Activated T-helper 2 cell treated with anti-CD3 and anti-CD28 coated beads, Interferon-gamma antibody, Interleukin-2, Interleukin-4, amounts not matched to agents 10 μg/mL and 5 μg/mL and 100 μg/mL, durations not matched to agents 14 hours and 24 hours and 36 hours (primary cell): ENCODE results near the gene KYAT1. TPM values are rescaled to one million over a fixed set of nuclear protein-coding genes. Genes with fewer than 3 reads are reported as not detected.
"Not testable (repeated sequence)": the region's sequence is repeated elsewhere in the genome, so short reads cannot be mapped to it uniquely, and the experiment has no call there.

Experiments used
- DNase-seq: peaks from one replicate; pipeline ENCODE4 v3.0.0; 2021; ENCODE audit warnings: low spot score
- H3K27ac Mint-ChIP-seq: one replicate; pipeline ENCODE4 v1.8.0; 2021; ENCODE audit warnings: mixed read lengths
- H3K27me3 Mint-ChIP-seq: one replicate; pipeline ENCODE4 v1.8.0; 2021; ENCODE audit warnings: low read depth, mixed read lengths
- H3K36me3 Mint-ChIP-seq: one replicate; pipeline ENCODE4 v1.8.0; 2021; ENCODE audit warnings: low read depth, mixed read lengths
- H3K4me1 Mint-ChIP-seq: one replicate; pipeline ENCODE4 v1.8.0; 2021; ENCODE audit warnings: low read depth, mixed read lengths
- H3K4me3 Mint-ChIP-seq: one replicate; pipeline ENCODE4 v1.8.0; 2021; ENCODE audit warnings: low read depth, mild to moderate bottlenecking, moderate library complexity, mixed read lengths
- H3K9me3 Mint-ChIP-seq: one replicate; pipeline ENCODE4 v1.8.0; 2021; ENCODE audit warnings: mixed read lengths
- intact Hi-C: fragments of 100-400 bp; cut with micrococcal nuclease; formaldehyde crosslinking; loops from one replicate; pipeline ENCODE4 v1.15.1; 2023
- total RNA-seq: library from RNA; stranded (reverse); gene quantifications from 2 replicates; pipeline ENCODE4 v1.2.3, GENCODE V29; 2022

KYAT1 gene
- total RNA-seq, 1 donor from 2014 or later, result 14.0 TPM

GRCh38 chr9:128808543-128808942 is 73.2 kb downstream of the KYAT1 start:
- Mint-ChIP-seq H3K27ac (no peak overlapping the region), H3K9me3 (no peaks in the 10 kb centered on the region), H3K36me3 (peaks cover 14% of the 10 kb centered on the region), H3K4me3 (no peak overlapping the region), H3K27me3 (no peaks in the 10 kb centered on the region), H3K4me1 (no peaks in the 10 kb centered on the region)
- intact Hi-C loops, result no loop called here
- no peak for DNase-seq

- Mint-ChIP-seq H3K4me1 (no peaks in the 10 kb centered on the region), H3K27me3 (no peaks in the 10 kb centered on the region), H3K9me3 (no peaks in the 10 kb centered on the region), H3K4me3 (no peak overlapping the region), H3K27ac (no peak overlapping the region), H3K36me3 (peaks cover 21% of the 10 kb centered on the region)
- intact Hi-C loops, result no loop called here
- DNase-seq, result no peak
Observed at GRCh38 chr9:128807827-128808226, 73.9 kb downstream of the KYAT1 start.

- intact Hi-C loops, result no loop called here
- no peak overlapping the region for H3K4me3 Mint-ChIP-seq
- H3K9me3 Mint-ChIP-seq, result no peaks in the 10 kb centered on the region
- no peak for DNase-seq
- H3K27ac Mint-ChIP-seq, result no peak overlapping the region
- H3K4me1 Mint-ChIP-seq, result no peaks in the 10 kb centered on the region
- H3K27me3 Mint-ChIP-seq, result no peaks in the 10 kb centered on the region
- peaks cover 27% of the 10 kb centered on the region for H3K36me3 Mint-ChIP-seq
Observed at GRCh38 chr9:128805661-128806060, 76.1 kb downstream of the KYAT1 start.

DNA sequence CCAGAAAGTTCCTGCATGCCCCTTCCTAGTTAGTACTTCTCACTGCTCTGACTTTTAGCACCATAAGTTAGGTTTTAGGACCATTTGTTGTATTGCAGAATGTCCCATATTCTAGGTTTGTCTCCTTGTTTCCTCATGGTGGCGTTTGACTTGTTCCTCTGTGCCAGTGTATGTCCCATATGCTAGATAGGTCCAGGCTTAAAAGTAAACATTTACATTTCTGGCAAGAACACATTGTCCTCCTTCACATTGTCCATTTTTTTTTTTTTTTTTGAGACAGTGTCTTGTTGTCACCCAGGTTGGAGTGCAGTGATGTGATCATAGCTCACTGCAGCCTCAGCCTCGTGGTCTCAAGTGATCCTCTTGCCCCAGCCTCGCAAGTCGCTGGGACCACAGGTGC is 79.3 kb downstream of the KYAT1 start:
- DNase-seq, result no peak
- no peaks in the 10 kb centered on the region for H3K27me3 Mint-ChIP-seq
- H3K4me3 Mint-ChIP-seq, result no peak overlapping the region
- intact Hi-C loops, result no loop called here
- no peaks in the 10 kb centered on the region for H3K4me1 Mint-ChIP-seq
- H3K27ac Mint-ChIP-seq, result no peak overlapping the region
- no peaks in the 10 kb centered on the region for H3K9me3 Mint-ChIP-seq
- peaks cover 37% of the 10 kb centered on the region for H3K36me3 Mint-ChIP-seq

DNA sequence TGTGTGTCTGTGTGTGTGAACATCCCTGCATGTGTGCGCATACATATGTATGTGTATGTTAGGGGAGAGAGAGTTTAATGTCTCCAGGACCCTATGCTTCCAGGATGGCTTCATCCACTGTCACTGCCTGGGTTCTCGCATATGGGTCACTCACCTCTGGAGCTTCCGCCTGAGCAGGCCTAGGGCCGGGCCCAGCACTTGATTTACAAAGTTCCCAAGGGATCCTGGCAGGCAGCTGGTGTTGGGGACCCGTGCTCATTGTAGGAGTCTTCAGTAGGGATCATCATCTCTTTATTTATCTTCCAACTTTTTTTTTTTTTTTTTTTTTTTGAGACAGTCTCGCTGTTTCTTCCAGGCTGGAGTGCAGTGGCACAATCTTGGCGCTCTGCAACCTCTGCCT is 81.7 kb downstream of the KYAT1 start:
- Mint-ChIP-seq H3K4me3 (no peak overlapping the region), H3K27ac (no peak overlapping the region), H3K4me1 (no peaks in the 10 kb centered on the region), H3K9me3 (no peaks in the 10 kb centered on the region), H3K27me3 (no peaks in the 10 kb centered on the region), H3K36me3 (peaks cover 31% of the 10 kb centered on the region)
- intact Hi-C loops, result no loop called here
- DNase-seq, result no peak

GRCh38 chr9:128798896-128799295 is 82.9 kb downstream of the KYAT1 start:
- Mint-ChIP-seq H3K27me3 (no peaks in the 10 kb centered on the region), H3K4me1 (no peaks in the 10 kb centered on the region), H3K4me3 (no peak overlapping the region), H3K9me3 (no peaks in the 10 kb centered on the region), H3K27ac (no peak overlapping the region), H3K36me3 (peaks cover 32% of the 10 kb centered on the region)
- DNase-seq, result no peak
- intact Hi-C loops, result no loop called here

- H3K9me3 Mint-ChIP-seq, intact Hi-C loops, H3K4me3 Mint-ChIP-seq, H3K4me1 Mint-ChIP-seq, H3K27me3 Mint-ChIP-seq, H3K27ac Mint-ChIP-seq, DNase-seq: not testable (repeated sequence)
- peaks cover 40% of the 10 kb centered on the region for H3K36me3 Mint-ChIP-seq
Observed at GRCh38 chr9:128794961-128795360, 86.8 kb downstream of the KYAT1 start.

DNA sequence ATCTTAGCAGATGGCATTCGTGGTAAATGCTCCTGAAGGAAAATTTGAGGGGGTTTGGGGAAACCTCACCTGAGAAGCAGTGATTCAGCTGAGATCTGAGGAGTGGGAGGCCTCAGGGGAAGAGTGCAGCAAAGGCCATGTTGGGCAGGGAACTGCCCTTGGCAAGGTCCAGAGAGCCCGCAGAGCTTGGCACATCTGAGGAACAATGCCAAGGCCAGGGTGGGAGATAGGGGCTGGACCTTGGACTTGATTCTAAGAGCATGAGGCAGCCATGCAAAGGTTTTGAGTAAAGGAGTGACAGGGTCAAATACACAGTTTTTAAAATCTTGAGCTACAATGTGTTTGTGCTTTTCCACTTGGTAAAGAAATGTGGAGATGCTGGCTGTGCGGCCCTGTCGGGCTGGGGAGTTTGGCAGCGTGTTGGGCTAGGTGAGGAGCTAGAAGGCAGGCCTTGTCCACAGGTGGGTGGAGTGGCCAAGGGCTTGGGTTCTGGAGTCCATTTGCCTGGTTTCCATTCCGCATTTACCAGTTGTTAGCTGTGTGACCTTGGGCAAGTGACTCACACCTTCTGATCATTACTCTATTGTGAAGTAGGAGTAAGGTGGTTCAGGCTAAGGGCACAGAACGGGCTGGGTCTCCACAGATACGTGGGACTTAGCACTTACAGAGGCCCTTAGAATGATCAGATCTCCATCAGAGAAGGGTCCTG is 88.6 kb downstream of the KYAT1 start:
- H3K27ac Mint-ChIP-seq, result no peak overlapping the region
- H3K27me3 Mint-ChIP-seq, result no peaks in the 10 kb centered on the region
- H3K9me3 Mint-ChIP-seq, result no peaks in the 10 kb centered on the region
- H3K4me3 Mint-ChIP-seq, result no peak overlapping the region
- peaks cover 9% of the 10 kb centered on the region for H3K4me1 Mint-ChIP-seq
- H3K36me3 Mint-ChIP-seq, result peaks cover 29% of the 10 kb centered on the region
- DNase-seq, result no peak
- intact Hi-C loops, result no loop called here

DNA sequence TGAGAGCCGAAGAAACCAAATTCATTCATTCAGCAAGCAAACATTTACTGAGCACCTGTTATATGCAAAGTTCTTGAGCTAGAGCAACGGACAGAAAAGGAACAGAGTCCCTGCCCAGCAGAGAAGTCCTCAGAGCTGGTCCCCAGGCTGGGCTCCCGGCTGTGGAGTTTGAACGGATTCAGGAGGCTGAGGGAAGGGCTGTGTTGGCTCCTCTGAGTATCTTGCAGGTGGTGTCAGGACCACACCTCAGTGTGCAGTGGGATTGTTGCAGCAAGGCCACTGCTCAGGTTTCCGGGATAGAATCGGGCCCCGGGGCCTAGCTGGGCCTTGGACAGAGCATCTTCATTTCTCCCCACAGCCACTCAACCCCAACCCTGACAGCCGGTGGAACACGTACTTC is 89.6 kb downstream of the KYAT1 start:
- Mint-ChIP-seq H3K4me3 (no peak overlapping the region), H3K36me3 (peaks cover 26% of the 10 kb centered on the region), H3K4me1 (peaks cover 15% of the 10 kb centered on the region), H3K27ac (no peak overlapping the region), H3K27me3 (no peaks in the 10 kb centered on the region), H3K9me3 (no peaks in the 10 kb centered on the region)
- DNase-seq, result no peak
- intact Hi-C loops, result no loop called here

DNA sequence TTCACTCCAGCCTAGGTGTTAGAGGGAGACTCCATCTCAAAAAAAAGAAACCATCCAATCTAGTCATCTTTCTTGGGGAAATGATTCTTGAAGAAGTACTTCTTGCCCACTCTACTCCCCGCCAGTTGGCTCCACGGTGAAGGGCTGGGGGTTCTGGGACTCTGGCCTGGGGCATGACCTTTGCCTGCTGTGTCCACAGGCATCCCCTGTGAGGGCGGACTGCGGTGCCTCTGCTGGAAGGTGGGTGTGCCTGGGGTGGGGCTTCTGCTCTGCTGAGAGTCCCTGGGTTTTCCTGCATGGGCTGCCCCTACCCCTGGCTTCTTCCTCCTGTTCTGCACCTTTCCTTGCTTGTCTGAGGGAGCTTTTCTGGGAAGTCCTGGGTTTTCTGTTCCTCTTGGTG is 91.2 kb downstream of the KYAT1 start:
- H3K36me3 Mint-ChIP-seq, result peaks cover 26% of the 10 kb centered on the region
- H3K27me3 Mint-ChIP-seq, result no peaks in the 10 kb centered on the region
- no peak overlapping the region for H3K27ac Mint-ChIP-seq
- DNase-seq, result no peak
- H3K4me1 Mint-ChIP-seq, result peaks cover 15% of the 10 kb centered on the region
- no peak overlapping the region for H3K4me3 Mint-ChIP-seq
- intact Hi-C loops, result no loop called here
- no peaks in the 10 kb centered on the region for H3K9me3 Mint-ChIP-seq

GRCh38 chr9:128788445-128788844 is 93.3 kb downstream of the KYAT1 start:
- Mint-ChIP-seq H3K9me3 (no peaks in the 10 kb centered on the region), H3K4me3 (peak overlapping the region; percentile 96), H3K27ac (peak overlapping the region; percentile 90), H3K36me3 (peaks cover 21% of the 10 kb centered on the region), H3K27me3 (no peaks in the 10 kb centered on the region), H3K4me1 (peaks cover 16% of the 10 kb centered on the region)
- intact Hi-C loops, result no loop called here
- DNase-seq, result no peak

DNA sequence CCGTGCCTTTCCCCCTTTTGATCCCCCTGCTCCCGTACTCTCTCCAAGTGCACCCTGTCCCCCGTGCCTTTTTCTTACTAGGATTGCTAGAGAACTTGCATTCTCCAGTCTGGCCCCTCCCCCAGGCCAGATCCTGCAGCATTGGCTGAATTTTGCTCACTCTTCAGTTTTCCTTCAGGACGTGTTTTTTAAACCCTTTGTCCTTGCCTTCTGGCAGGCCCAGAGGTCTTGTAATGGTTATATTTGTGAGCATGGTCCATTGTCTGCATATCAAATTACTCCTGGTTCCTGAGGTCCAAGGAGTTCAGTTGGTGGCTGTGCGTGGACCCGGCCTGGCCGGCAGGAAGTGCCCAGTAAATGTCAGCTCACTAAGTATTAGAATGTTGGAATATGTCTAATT is 94.1 kb downstream of the KYAT1 start:
- Mint-ChIP-seq H3K4me1 (peaks cover 20% of the 10 kb centered on the region), H3K4me3 (peak overlapping the region; percentile 96), H3K36me3 (peaks cover 14% of the 10 kb centered on the region), H3K9me3 (no peaks in the 10 kb centered on the region), H3K27ac (peak overlapping the region; percentile 90), H3K27me3 (no peaks in the 10 kb centered on the region)
- no peak for DNase-seq
- intact Hi-C loops, result loop anchor here (1.0 kb wide), 3 partner anchors 16 to 95 kb away; partner anchors contain the start of genes LRRC8A, ZDHHC12 and ZER1

GRCh38 chr9:128786681-128787601 is 94.8 kb downstream of the KYAT1 start, which contains the start of gene TBC1D13:
Gene TBC1D13 (plus strand): TSS chr9:128787253. CDS start chr9:128787354, 101 bp downstream.
- Mint-ChIP-seq H3K4me1 (peaks cover 20% of the 10 kb centered on the region), H3K27ac (peak within 1 kb of the TSS; percentile 90), H3K27me3 (no peaks in the 10 kb centered on the region), H3K36me3 (peaks cover 8% of the 10 kb centered on the region), H3K9me3 (no peaks in the 10 kb centered on the region), H3K4me3 (peak within 1 kb of the TSS; percentile 96)
- intact Hi-C loops, result loop anchor here (1.0 kb wide), 3 partner anchors 16 to 95 kb away; partner anchors contain the start of genes LRRC8A, ZDHHC12 and ZER1
- DNase-seq, result peak; percentile 86
